NOMO-1 (cell line): ENCODE data around the gene HAGHL.
"Not testable (repeated sequence)": the region's sequence is repeated elsewhere in the genome, so short reads cannot be mapped to it uniquely, and the experiment has no call there.

Source experiments
- DNase-seq, 2 experiments: peaks; one replicate each; lab custom pipeline; 2025; ENCODE audit not compliant: unreplicated experiment in 2 of 2; lab: John Stamatoyannopoulos, UW

The HAGHL gene

GRCh38 chr16:686459-687260 lies 40.2 kb upstream of the HAGHL start:
- no peak for DNase-seq

GRCh38 chr16:687499-687898 lies 39.4 kb upstream of the HAGHL start:
- no peak for DNase-seq

- no peak for DNase-seq
Measured at GRCh38 chr16:689175-689897, 37.6 kb upstream of the HAGHL start.

- DNase-seq = not testable (repeated sequence)
Measured at GRCh38 chr16:691242-691641, 35.7 kb upstream of the HAGHL start.

GRCh38 chr16:692356-693108 lies 34.4 kb upstream of the HAGHL start:
- DNase-seq = no peak

GRCh38 chr16:693364-693763 lies 33.5 kb upstream of the HAGHL start:
- DNase-seq = no peak

GRCh38 chr16:693766-694165 lies 33.1 kb upstream of the HAGHL start:
- DNase-seq = no peak

- DNase-seq = no peak
Measured at GRCh38 chr16:694187-694862, 32.6 kb upstream of the HAGHL start.

- no peak for DNase-seq
Measured at GRCh38 chr16:694863-695354, 32.0 kb upstream of the HAGHL start.

GRCh38 chr16:695355-696089 lies 31.4 kb upstream of the HAGHL start:
- DNase-seq = peak; percentile 23 to 44

GRCh38 chr16:698911-699671 lies 27.8 kb upstream of the HAGHL start:
- DNase-seq = no peak

- peak in 1 of 2 experiments; percentile 39 for DNase-seq
Measured at GRCh38 chr16:700684-701584, 26.0 kb upstream of the HAGHL start.

GRCh38 chr16:702341-702740 lies 24.6 kb upstream of the HAGHL start:
- DNase-seq = no peak

- DNase-seq = no peak
Measured at GRCh38 chr16:703406-703805, 23.5 kb upstream of the HAGHL start.

GRCh38 chr16:704047-704446 lies 22.9 kb upstream of the HAGHL start:
- DNase-seq = no peak

GRCh38 chr16:704552-705380 lies 22.1 kb upstream of the HAGHL start:
- no peak for DNase-seq

GRCh38 chr16:705431-706188 lies 21.3 kb upstream of the HAGHL start, which contains the start of gene FBXL16:
Gene FBXL16, minus strand, starts transcription at chr16:705801. Its CDS starts 8,396 bp downstream, at chr16:697405.
- DNase-seq = no peak
